Stimulated activated CD8-positive, alpha-beta memory T cell treated with anti-CD3 and anti-CD28 coated beads, Interleukin-12 subunit alpha, Interleukin-12 subunit beta, amount 100 ng/mL, for 24 hours (primary cell): ENCODE measurements around the gene TEX14.

Source experiments
- DNase-seq: peaks from one replicate; pipeline ENCODE4 v3.0.0-alpha.2; 2020; ENCODE audit errors: extremely low read depth

Gene TEX14

DNA sequence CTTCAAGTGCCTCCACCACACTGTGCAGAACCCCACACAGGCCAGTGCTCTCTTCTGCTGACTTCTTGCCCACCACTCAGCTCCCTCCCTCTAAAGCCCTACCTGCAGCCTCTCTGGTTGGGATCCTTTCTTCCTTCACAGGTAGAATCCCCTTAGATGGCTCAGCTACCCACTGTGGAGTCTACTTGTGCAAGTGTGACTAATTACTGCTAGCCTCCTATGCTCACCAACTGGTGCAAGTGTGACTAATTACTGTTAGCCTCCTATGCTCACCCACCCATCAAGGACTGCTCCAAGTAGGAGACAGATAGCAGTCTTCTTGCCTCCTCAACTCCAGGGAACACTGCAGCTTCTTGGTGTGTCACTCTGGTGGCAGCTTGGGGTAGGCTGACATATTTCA, 43.6 kb downstream of the TEX14 start:
- no peak for DNase-seq

DNA sequence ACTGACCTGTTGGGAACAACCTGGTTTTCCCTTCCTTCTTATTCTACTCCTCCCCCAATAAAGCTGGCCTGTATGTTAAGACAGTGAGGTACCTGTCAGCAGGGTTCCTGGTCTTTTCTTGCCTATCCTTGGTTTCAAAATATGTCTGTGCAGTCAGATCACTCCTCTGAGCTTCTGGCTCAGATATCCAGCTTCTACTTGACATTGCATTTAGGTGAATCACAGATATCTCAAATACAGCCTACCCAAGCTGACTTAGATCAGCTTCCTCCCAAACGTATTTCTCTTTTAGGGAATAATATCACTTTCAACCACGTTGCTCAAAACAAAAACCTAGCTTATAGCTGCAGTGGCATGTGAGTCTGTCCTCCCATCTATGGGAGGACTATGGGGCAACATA, 48.7 kb downstream of the TEX14 start:
- no peak for DNase-seq

- DNase-seq: no peak
Measured at GRCh38 chr17:58641887-58642311, 49.9 kb downstream of the TEX14 start.

GRCh38 chr17:58640202-58640601, 51.6 kb downstream of the TEX14 start:
- no peak for DNase-seq

DNA sequence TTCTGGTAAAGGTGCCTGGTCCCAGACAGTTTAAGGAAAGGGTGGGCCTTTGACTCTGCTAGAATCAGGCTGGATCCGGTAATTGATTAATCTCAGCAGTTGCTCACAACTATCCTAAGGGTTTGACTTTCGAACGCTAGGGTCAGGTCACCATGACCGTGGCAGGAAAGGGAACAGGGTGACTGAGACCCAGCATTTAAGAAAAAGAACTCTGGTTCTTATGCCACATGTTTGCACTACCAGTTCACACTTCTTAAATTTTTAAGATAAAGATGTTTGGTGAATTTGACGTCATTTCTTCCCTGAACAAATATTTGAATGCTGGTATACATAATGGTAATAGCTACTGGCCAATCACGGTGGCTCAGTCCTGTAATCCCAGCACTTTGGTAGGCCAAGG, 52.2 kb downstream of the TEX14 start:
- DNase-seq: no peak

DNA sequence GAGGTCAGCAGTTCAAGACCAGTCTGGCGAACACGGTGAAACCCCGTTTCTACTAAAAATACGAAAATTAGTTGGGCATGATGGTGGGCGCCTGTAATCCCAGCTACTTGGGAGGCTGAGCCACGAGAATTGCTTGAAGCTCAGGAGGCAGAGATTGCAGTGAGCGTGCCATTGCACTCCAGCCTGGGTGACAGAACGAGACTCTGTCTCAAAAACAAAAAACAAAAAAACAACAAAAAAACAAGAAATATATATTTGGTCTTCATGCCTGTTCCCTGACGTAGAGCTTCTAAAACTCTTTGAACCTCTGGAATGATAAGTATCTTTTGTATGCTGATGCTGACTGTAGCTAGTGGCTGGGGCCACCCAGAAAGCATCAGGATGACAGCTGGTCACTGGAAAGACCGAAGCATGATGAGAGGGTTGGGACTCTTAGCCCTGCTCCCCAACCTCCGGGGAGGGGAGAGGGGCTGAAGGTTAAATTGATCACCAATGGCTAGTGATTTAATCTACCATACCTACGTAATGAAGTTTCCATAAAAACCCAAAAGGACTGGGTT, 54.8 kb downstream of the TEX14 start:
- no peak for DNase-seq

- no peak for DNase-seq
Measured at GRCh38 chr17:58632324-58633314, 59.2 kb downstream of the TEX14 start.

- peak; percentile 72 for DNase-seq
Measured at GRCh38 chr17:58631523-58632323, 60.1 kb downstream of the TEX14 start.

DNA sequence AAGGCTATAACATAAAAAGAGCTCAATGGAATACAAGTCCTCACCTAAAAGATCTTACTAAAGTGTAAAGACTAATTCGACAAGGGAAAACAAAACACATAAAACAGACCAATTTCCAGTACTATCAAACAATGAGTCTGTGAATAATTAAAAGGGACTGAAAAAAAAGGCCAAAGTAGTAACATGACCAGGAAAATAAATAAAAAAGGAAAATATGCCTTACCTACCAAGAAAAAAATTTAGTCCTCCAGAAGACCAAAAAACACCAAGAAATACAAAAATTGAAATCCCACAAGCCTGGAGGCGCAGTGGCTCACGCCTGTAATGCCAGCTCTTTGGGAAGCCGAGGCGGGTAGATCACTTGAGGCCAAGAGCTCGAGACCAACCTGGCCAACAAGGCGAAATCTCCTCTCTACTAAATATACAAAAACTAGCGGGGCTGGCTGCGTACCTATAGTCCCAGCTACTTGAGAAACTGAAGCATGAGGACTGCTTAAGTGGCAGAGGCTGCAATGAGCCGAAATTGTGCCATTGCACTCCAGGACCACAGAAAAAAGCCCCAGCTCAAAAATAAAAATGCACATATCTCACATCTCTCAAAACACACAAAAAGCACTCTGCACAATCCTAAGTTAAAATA, 60.8 kb downstream of the TEX14 start:
- peak; percentile 8 for DNase-seq

DNA sequence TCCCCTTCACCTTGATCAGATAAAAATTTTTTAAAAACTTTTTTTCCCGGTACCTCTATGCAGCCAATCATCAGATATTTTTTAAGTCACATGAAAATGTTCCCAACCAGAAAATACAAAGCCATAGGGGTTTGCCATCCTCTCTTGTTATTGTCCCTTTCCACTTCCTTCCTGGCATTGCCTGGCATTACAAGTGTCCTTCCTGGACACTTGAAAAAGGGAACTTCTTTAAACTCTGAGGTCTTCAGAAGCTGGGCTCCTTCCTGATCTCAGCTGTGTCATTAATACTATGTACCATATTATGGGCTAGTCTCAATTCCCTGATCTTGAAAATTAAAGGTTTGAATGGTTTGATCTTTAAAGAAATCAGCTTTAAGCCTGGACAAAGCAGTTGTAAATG, 64.9 kb downstream of the TEX14 start:
- no peak for DNase-seq

DNA sequence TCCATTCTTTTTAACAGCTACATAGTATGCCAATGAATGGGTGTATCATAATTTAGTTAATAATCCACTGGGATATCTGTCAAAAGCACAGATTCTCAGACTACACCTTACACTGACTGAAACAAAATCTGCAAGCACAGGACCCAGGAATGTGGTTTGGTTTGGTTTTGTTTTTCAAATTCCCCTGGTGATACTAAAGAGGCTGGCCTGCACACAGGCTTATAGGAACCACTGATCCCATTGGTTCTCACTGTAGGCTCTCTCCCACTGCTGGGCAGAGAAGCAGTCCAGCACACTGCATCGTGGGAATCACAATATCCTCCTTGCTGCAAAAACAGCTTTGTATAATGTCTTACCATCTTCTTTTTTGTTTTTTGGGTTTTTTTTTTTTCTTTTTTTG, 67.1 kb downstream of the TEX14 start:
- no peak for DNase-seq

GRCh38 chr17:58621174-58621573, 70.7 kb downstream of the TEX14 start:
- DNase-seq: no peak

GRCh38 chr17:58618336-58618735, 73.5 kb downstream of the TEX14 start:
- DNase-seq: no peak

- no peak for DNase-seq
Measured at GRCh38 chr17:58617563-58617962, 74.3 kb downstream of the TEX14 start.

DNA sequence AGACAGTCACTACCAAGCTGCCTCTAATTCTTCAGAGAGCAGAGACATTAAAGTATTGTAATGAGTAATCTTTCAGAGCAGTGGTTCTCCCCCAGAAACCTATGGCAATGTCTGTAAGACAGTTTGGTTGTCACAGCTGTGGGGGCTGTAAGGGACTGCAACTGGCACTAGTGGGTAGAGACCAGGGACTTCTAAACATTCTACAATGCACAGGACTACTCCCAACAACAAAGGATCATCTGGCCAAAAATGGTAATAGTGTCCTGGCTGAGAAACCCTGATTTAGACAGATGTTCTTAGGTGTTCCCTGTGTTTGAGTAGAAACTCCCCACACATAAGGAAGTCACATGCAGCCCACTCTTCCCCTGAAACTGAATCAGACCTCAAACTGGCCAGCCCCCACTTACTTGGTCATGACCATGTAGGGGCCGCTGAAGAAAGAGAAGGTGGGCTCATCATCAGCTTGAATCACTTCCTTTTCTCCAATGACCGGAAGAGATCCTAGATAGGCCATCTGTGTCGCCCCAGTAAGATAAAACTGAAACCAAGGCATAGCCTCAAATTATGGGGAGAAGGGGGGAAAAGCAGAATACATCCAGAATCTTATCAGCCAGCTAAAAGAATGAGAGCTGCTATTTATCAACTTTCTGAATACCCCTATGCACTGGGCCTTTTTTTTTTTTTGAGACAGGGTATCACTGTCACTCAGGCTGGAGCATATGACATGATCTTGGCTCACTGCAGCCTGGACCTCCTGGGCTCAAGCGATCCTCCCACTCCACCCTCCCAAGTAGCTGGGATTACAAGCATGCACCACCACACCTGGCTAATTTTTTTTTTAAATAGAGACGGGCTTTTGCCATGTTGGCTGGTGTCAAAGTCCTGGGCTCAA, 75.8 kb downstream of the TEX14 start:
- no peak for DNase-seq

DNA sequence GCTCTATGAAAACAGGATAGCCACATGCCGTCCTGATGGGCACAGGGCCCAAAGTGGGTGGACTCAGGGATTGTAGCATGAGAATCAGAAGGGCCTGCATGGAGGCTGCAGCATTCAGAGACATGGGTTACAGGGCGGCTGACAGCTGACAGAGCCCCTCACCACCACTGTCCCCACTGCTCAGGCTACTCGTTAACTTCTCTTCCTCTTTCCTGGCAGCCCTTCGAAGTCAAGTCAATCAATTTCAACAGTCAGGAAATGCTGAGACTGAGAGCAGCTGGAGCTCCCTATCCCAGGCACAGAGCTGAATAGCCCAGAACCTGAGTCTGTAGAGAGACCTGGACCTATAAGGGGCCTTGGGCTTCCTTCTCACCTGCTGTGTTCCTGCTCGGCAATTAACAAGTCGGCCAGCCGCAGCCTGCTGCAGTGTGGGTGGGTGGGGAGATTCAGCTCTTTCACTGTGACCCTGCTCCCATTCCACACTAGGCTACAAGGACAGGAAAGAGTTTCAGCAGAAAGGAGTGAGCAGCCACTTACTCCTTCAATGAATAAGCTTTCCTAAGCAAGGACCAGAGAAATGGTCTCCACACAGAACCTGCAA, 76.9 kb downstream of the TEX14 start:
- DNase-seq: no peak

DNA sequence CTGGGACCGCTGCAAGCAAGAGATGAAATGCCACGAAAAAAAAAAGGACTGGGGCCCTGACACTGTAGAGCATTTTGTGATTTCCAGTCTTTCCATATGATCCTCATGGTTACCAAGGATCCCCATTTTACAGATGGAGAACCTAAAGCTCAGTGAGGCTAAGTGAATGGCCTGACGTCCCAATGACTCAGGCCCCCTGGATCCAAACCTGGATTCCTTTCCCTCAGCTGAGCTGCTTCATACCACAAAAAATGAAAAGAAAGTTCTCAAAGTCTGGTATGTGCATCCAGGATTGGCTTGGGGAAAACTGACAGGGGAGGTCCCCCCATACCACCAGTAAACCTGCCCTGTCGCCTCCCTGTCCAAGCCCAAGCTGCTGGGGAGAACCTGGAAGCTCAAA, 80.5 kb downstream of the TEX14 start:
- no peak for DNase-seq

DNA sequence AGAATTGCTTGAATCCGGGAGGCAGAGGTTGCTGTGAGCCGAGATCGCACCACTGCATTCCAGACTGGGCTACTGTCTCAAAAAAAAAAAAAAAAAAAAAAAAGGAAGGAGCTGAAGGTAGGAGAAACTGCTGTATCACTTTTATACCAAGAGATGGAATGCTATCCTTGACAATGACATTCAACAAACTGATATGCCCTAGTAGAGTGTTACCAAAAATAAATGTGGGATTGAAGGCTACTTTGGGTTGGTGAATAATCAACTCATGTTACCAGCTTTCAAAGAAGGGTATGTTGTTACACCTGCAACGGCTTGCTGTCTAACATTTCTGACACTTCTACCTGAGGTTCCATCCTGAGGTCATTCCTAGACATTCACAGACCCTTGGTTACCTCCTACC, 84.9 kb downstream of the TEX14 start:
- DNase-seq: no peak

GRCh38 chr17:58605986-58606385, 85.9 kb downstream of the TEX14 start:
- no peak for DNase-seq

DNA sequence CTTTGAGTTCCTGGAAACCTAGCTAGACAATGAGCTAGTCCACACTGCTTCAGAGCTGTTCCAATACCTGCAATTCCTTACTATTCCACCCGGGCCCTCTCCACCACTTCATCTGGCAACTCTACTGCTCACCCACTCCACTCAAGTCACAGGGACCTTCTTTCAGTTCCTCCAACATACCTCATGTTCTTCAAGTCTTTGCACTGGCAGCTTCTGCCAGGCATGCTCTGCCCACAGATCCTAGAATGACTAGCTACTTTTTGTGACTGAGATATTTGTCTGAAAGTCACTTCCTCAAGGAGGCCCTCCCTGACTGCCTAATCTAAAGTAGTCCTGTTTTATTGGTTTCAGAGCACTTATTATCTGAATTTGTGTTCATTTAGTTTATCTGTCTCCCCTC, 86.4 kb downstream of the TEX14 start:
- DNase-seq: no peak

- no peak for DNase-seq
Measured at GRCh38 chr17:58601976-58602375, 89.9 kb downstream of the TEX14 start.
